Bronchial epithelial cell (primary cell): Measurements from ENCODE around the gene KIRREL1. TPM values are rescaled to one million over a fixed set of nuclear protein-coding genes. Genes with fewer than 3 reads are reported as not detected.
A peak's percentile ranks its signal among the peaks of the same experiment; 100 is the strongest.

Source experiments
- DNase-seq: peaks from one replicate; pipeline ENCODE4 v3.0.0-alpha.2; 2010; ENCODE audit warnings: low read depth
- FAIRE-seq: peaks from 2 replicates; lab custom pipeline; 2011; peaks lifted over from hg19 to GRCh38; lab: Jason Lieb, UNC
- H3K27me3 ChIP-seq: 2 replicates; pipeline ENCODE4 v1.5.1; 2011; ENCODE audit warnings: low read length; ENCODE audit not compliant: control insufficient read depth, insufficient read depth
- H3K36me3 ChIP-seq: 2 replicates; pipeline ENCODE4 v1.5.1; 2011; ENCODE audit warnings: low read length; ENCODE audit not compliant: control insufficient read depth, insufficient read depth
- H3K4me3 ChIP-seq: 2 replicates; pipeline ENCODE4 v1.5.1; 2011; ENCODE audit warnings: mild to moderate bottlenecking, low read depth, low read length, control low read depth
- CTCF ChIP-seq: IDR thresholded peaks from 2 replicates; pipeline ENCODE4 v1.5.1; 2011; ENCODE audit warnings: mild to moderate bottlenecking, moderate library complexity, low read length, control low read depth, inconsistent platforms; ENCODE audit not compliant: insufficient read depth, severe bottlenecking
- total RNA-seq: library from RNA; depleted of rRNA; stranded (reverse); fragments of >200 nt; gene quantifications from 2 replicates; pipeline ENCODE4 v1.2.1, GENCODE V29; 2014

Gene KIRREL1
- total RNA-seq, 1 donor from 2014 or later: 24.2 TPM

- no peak for DNase-seq
- no peaks in the 10 kb centered on the region for H3K27me3 ChIP-seq
- no peak for TF ChIP-seq CTCF
- peak; percentile 66 for FAIRE-seq
- peaks cover 2% of the 10 kb centered on the region for H3K36me3 ChIP-seq
- no peak overlapping the region for H3K4me3 ChIP-seq
Measured at GRCh38 chr1:158046715-158047510, 53.5 kb downstream of the KIRREL1 start.

GRCh38 chr1:158048371-158049067, 55.1 kb downstream of the KIRREL1 start:
- DNase-seq (no peak), FAIRE-seq (peak; percentile 40)
- no peak for TF ChIP-seq CTCF
- H3K36me3 ChIP-seq: peaks cover 2% of the 10 kb centered on the region
- no peak overlapping the region for H3K4me3 ChIP-seq
- no peaks in the 10 kb centered on the region for H3K27me3 ChIP-seq

- no peak for FAIRE-seq
- no peak for DNase-seq
- Histone ChIP-seq H3K27me3 (no peaks in the 10 kb centered on the region), H3K4me3 (no peak overlapping the region), H3K36me3 (peaks cover 3% of the 10 kb centered on the region)
- no peak for TF ChIP-seq CTCF
Measured at GRCh38 chr1:158049853-158050252, 56.4 kb downstream of the KIRREL1 start.

GRCh38 chr1:158053276-158053675, 59.8 kb downstream of the KIRREL1 start:
- Histone ChIP-seq H3K36me3 (peaks cover 6% of the 10 kb centered on the region), H3K4me3 (no peak overlapping the region), H3K27me3 (no peaks in the 10 kb centered on the region)
- peak; percentile 13 for FAIRE-seq
- no peak for TF ChIP-seq CTCF
- peak; percentile 17 for DNase-seq

- Histone ChIP-seq H3K36me3 (peaks cover 11% of the 10 kb centered on the region), H3K4me3 (no peak overlapping the region), H3K27me3 (no peaks in the 10 kb centered on the region)
- TF ChIP-seq CTCF: no peak
- FAIRE-seq (no peak), DNase-seq (no peak)
Measured at GRCh38 chr1:158054721-158055120, 61.3 kb downstream of the KIRREL1 start.
